Measurements from ENCODE around the gene RXRA. TPM values are rescaled to one million over a fixed set of nuclear protein-coding genes. Genes with fewer than 3 reads are reported as not detected.
"Not testable (repeated sequence)": the region's sequence is repeated elsewhere in the genome, so short reads cannot be mapped to it uniquely, and the experiment has no call there.

Gene RXRA
- total RNA-seq, 1 donor from 2014 or later, result 14.0 TPM

GRCh38 chr9:134293611-134294152 is 32.6 kb upstream of the RXRA start:
- peak; percentile 9 to 25 for DNase-seq (ENCODE audit: low read depth in 2 of 2)

GRCh38 chr9:134294153-134295071 is 31.8 kb upstream of the RXRA start:
- peak; percentile 17 to 40 for DNase-seq (ENCODE audit: low read depth in 2 of 2)

- DNase-seq (ENCODE audit: low read depth in 2 of 2), result no peak
Observed at GRCh38 chr9:134295101-134295745, 31.0 kb upstream of the RXRA start.

GRCh38 chr9:134295746-134296250 is 30.5 kb upstream of the RXRA start:
- DNase-seq (ENCODE audit: low read depth in 2 of 2), result no peak

- no peak for DNase-seq (ENCODE audit: low read depth in 2 of 2)
Observed at GRCh38 chr9:134296301-134297082, 29.8 kb upstream of the RXRA start.

- no peak for DNase-seq (ENCODE audit: low read depth in 2 of 2)
Observed at GRCh38 chr9:134297083-134297410, 29.2 kb upstream of the RXRA start.

GRCh38 chr9:134297576-134297975 is 28.7 kb upstream of the RXRA start:
- DNase-seq (ENCODE audit: low read depth in 2 of 2), result no peak

GRCh38 chr9:134298000-134298399 is 28.3 kb upstream of the RXRA start:
- no peak for DNase-seq (ENCODE audit: low read depth in 2 of 2)

- DNase-seq (ENCODE audit: low read depth in 2 of 2), result no peak
Observed at GRCh38 chr9:134299068-134299467, 27.2 kb upstream of the RXRA start.

- DNase-seq (ENCODE audit: low read depth in 2 of 2), result no peak
Observed at GRCh38 chr9:134299883-134300282, 26.4 kb upstream of the RXRA start.

- DNase-seq (ENCODE audit: low read depth in 2 of 2), result peak in 1 of 2 donors; percentile 12
Observed at GRCh38 chr9:134301387-134302129, 24.7 kb upstream of the RXRA start.

- no peak for DNase-seq (ENCODE audit: low read depth in 2 of 2)
Observed at GRCh38 chr9:134302130-134302817, 24.0 kb upstream of the RXRA start.

- no peak for DNase-seq (ENCODE audit: low read depth in 2 of 2)
Observed at GRCh38 chr9:134303601-134304000, 22.7 kb upstream of the RXRA start.

GRCh38 chr9:134304261-134304660 is 22.0 kb upstream of the RXRA start:
- DNase-seq (ENCODE audit: low read depth in 2 of 2), result no peak

- DNase-seq (ENCODE audit: low read depth in 2 of 2), result no peak
Observed at GRCh38 chr9:134304690-134305089, 21.6 kb upstream of the RXRA start.

- DNase-seq (ENCODE audit: low read depth in 2 of 2), result no peak
Observed at GRCh38 chr9:134305533-134305932, 20.7 kb upstream of the RXRA start.

- DNase-seq (ENCODE audit: low read depth in 2 of 2), result not testable (repeated sequence)
Observed at GRCh38 chr9:134306042-134306441, 20.2 kb upstream of the RXRA start.

- no peak for DNase-seq (ENCODE audit: low read depth in 2 of 2)
Observed at GRCh38 chr9:134306636-134307600, 19.3 kb upstream of the RXRA start.
